ENCODE data around the gene CRHR1.

- TF ChIP-seq YY1 (IDR thresholded peaks at IDR 0.05; ENCODE audit: low read depth, low read length) (no peak), USF2 (IDR thresholded peaks at IDR 0.05; ENCODE audit: borderline replicate concordance, low read depth, low read length) (no peak), CEBPB (IDR thresholded peaks at IDR 0.05; ENCODE audit: borderline replicate concordance in 1 of 2, low read depth in 2 of 2, low read length in 2 of 2) (no peak), POLR2A (IDR thresholded peaks at IDR 0.05; ENCODE audit: low read depth, low read length) (no peak), SP1 (IDR thresholded peaks at IDR 0.05; ENCODE audit: low read depth, low read length) (no peak), CTCF (IDR thresholded peaks at IDR 0.05 in 2 of 3, conservative IDR thresholded peaks at IDR 0.05 in 1 of 3; ENCODE audit: control insufficient read depth in 2 of 3, extremely low read depth in 1 of 3, insufficient read depth in 1 of 3, low read depth in 3 of 3, low read length in 3 of 3) (no peak), ATF2 (IDR thresholded peaks at IDR 0.05; ENCODE audit: low read length) (no peak), BHLHE40 (IDR thresholded peaks at IDR 0.05; ENCODE audit: borderline replicate concordance in 1 of 2, low read depth in 2 of 2, low read length in 1 of 2) (no peak), GABPA (IDR thresholded peaks at IDR 0.05; ENCODE audit: low read depth) (no peak), CREB1 (IDR thresholded peaks at IDR 0.05; ENCODE audit: low read depth) (no peak), CEBPZ (IDR thresholded peaks at IDR 0.05; ENCODE audit: low read depth, low read length) (no peak), FOS (IDR thresholded peaks at IDR 0.05; ENCODE audit: borderline replicate concordance, extremely low read depth, insufficient read length) (no peak)
These were observed 6.7 kb upstream of the CRHR1 start for GRCh38 chr17:45777388-45777787.

Data from GM12878 (cell line).